Caco-2 (cell line): ENCODE results near the gene MDN1. TPM values are rescaled to one million over a fixed set of nuclear protein-coding genes. Genes with fewer than 3 reads are reported as not detected.

Source experiments
- BruUV-seq: library from RNA; stranded (reverse); fragments of 400-500 nt; replicated peaks from 2 replicates; lab custom pipeline; 2021; lab: Mats Ljungman, UMichigan
- CTCF ChIA-PET: fragments of 300-600 bp; sonication (Branson Sonifier 250); formaldehyde crosslinking; loops from one replicate; lab custom pipeline; 2022; ENCODE audit warnings: antibody characterized with exemption; lab: Charles Lee
- POLR2A ChIA-PET: fragments of 300-600 bp; sonication (Branson Sonifier 250); formaldehyde crosslinking; loops from one replicate; lab custom pipeline; 2022; ENCODE audit warnings: antibody characterized with exemption; lab: Charles Lee
- DNase-seq, 2 experiments: peaks; one replicate each; pipeline versions ENCODE4 v3.0.0 to v3.0.0-alpha.2; 2020 to 2022
- H3K27me3 ChIP-seq: replicated peaks from 2 replicates; pipeline ENCODE4 v1.6.0; 2011; ENCODE audit warnings: low read length; ENCODE audit not compliant: control insufficient read depth, insufficient read depth
- H3K36me3 ChIP-seq: 2 replicates; pipeline ENCODE4 v1.5.1; 2011; ENCODE audit warnings: low read length; ENCODE audit not compliant: control insufficient read depth, insufficient read depth
- H3K4me1 ChIP-seq: fragments of 250-450 bp; sonication (Bioruptor Pico); 2 replicates; pipeline ENCODE4 v1.5.1; 2020; ENCODE audit warnings: mild to moderate bottlenecking
- H3K4me3 ChIP-seq: 2 replicates; pipeline ENCODE4 v1.5.1; 2011; ENCODE audit warnings: low read depth, mild to moderate bottlenecking, control low read depth, low read length
- H3K9me3 ChIP-seq: fragments of 250-450 bp; sonication (Bioruptor Pico); 2 replicates; pipeline ENCODE4 v1.5.1; 2020; ENCODE audit warnings: mild to moderate bottlenecking, moderate library complexity
- H3K27ac Mint-ChIP-seq: one replicate; pipeline ENCODE4 v1.8.0; 2022; ENCODE audit warnings: mixed read lengths; ENCODE audit not compliant: unreplicated experiment
- H3K27me3 Mint-ChIP-seq: one replicate; pipeline ENCODE4 v1.8.0; 2022; ENCODE audit warnings: mixed read lengths; ENCODE audit not compliant: insufficient read depth, unreplicated experiment
- H3K36me3 Mint-ChIP-seq: one replicate; pipeline ENCODE4 v1.8.0; 2022; ENCODE audit warnings: mild to moderate bottlenecking, mixed read lengths; ENCODE audit not compliant: insufficient read depth, unreplicated experiment
- H3K4me1 Mint-ChIP-seq: one replicate; pipeline ENCODE4 v1.8.0; 2022; ENCODE audit warnings: low read depth, mixed read lengths; ENCODE audit not compliant: unreplicated experiment
- H3K4me3 Mint-ChIP-seq: one replicate; pipeline ENCODE4 v1.8.0; 2022; ENCODE audit warnings: mild to moderate bottlenecking, moderate library complexity, mixed read lengths; ENCODE audit not compliant: unreplicated experiment
- H3K9me3 Mint-ChIP-seq: one replicate; pipeline ENCODE4 v1.8.0; 2022; ENCODE audit warnings: mixed read lengths; ENCODE audit not compliant: unreplicated experiment
- CTCF ChIP-seq, 2 experiments: fragments of 200-600 bp in 1 of 2; IDR thresholded peaks; 1 replicate in 1 of 2; 2 replicates in 1 of 2; pipeline versions ENCODE4 v1.5.1 to v1.8.0; 2011 to 2022; ENCODE audit warnings: antibody characterized with exemption in 1 of 2, control low read depth in 1 of 2, inconsistent platforms in 1 of 2, low read depth in 1 of 2, low read length in 1 of 2, mild to moderate bottlenecking in 1 of 2, moderate library complexity in 1 of 2; ENCODE audit not compliant: insufficient read depth in 1 of 2, severe bottlenecking in 1 of 2, unreplicated experiment in 1 of 2
- intact Hi-C: fragments of 100-400 bp; cut with micrococcal nuclease; formaldehyde crosslinking; loops from one replicate; pipeline ENCODE4 v1.10.0; 2022; ENCODE audit not compliant: unreplicated experiment
- total RNA-seq: library from RNA; stranded (reverse); gene quantifications from 2 replicates; pipeline ENCODE4 v1.2.3, GENCODE V29; 2022

Gene MDN1
- total RNA-seq, 1 experiment from 2014 or later, result 49.0 TPM

GRCh38 chr6:89618026-89618425, 201.6 kb downstream of the MDN1 start:
- no peak overlapping the region for H3K4me3 ChIP-seq
- no peak for TF ChIP-seq CTCF (IDR thresholded peaks at IDR 0.05; ENCODE audit: insufficient read depth in 1 of 2, low read depth in 1 of 2, low read length in 1 of 2, severe bottlenecking in 1 of 2, unreplicated experiment in 1 of 2)
- DNase-seq, result no peak
- H3K27ac Mint-ChIP-seq, result no peak overlapping the region
- H3K27me3 Mint-ChIP-seq, result no peaks in the 10 kb centered on the region
- intact Hi-C loops, result no loop called here
- BruUV-seq, result no TSS peak
- H3K4me1 Mint-ChIP-seq, result no peaks in the 10 kb centered on the region
- no peaks in the 10 kb centered on the region for H3K4me1 ChIP-seq
- no peaks in the 10 kb centered on the region for H3K9me3 ChIP-seq
- CTCF ChIA-PET, result interaction anchor here (0.6 kb wide), 1 partner anchor 50 kb away, joined by 3 read pairs; no protein-coding TSS in a partner anchor
- no peaks in the 10 kb centered on the region for H3K9me3 Mint-ChIP-seq
- H3K4me3 Mint-ChIP-seq, result no peak overlapping the region
- POLR2A ChIA-PET, result no interaction called here
- no peaks in the 10 kb centered on the region for H3K36me3 ChIP-seq
- peaks cover 5% of the 10 kb centered on the region for H3K36me3 Mint-ChIP-seq
- H3K27me3 ChIP-seq, result no peaks in the 10 kb centered on the region

- H3K27me3 ChIP-seq, result no peaks in the 10 kb centered on the region
- CTCF ChIA-PET, result no interaction called here
- no TSS peak for BruUV-seq
- POLR2A ChIA-PET, result no interaction called here
- no peaks in the 10 kb centered on the region for H3K4me1 Mint-ChIP-seq
- no peak overlapping the region for H3K4me3 Mint-ChIP-seq
- H3K36me3 ChIP-seq, result no peaks in the 10 kb centered on the region
- no peak overlapping the region for H3K4me3 ChIP-seq
- H3K9me3 Mint-ChIP-seq, result no peaks in the 10 kb centered on the region
- no peaks in the 10 kb centered on the region for H3K9me3 ChIP-seq
- DNase-seq, result no peak
- no peak overlapping the region for H3K27ac Mint-ChIP-seq
- TF ChIP-seq CTCF (IDR thresholded peaks at IDR 0.05; ENCODE audit: insufficient read depth in 1 of 2, low read depth in 1 of 2, low read length in 1 of 2, severe bottlenecking in 1 of 2, unreplicated experiment in 1 of 2), result no peak
- intact Hi-C loops, result no loop called here
- peaks cover 5% of the 10 kb centered on the region for H3K36me3 Mint-ChIP-seq
- no peaks in the 10 kb centered on the region for H3K4me1 ChIP-seq
- no peaks in the 10 kb centered on the region for H3K27me3 Mint-ChIP-seq
Observed at GRCh38 chr6:89616531-89616930, 203.1 kb downstream of the MDN1 start.

- POLR2A ChIA-PET, result no interaction called here
- no peak overlapping the region for H3K4me3 Mint-ChIP-seq
- H3K36me3 ChIP-seq, result no peaks in the 10 kb centered on the region
Observed at GRCh38 chr6:89615882-89616281, 203.7 kb downstream of the MDN1 start.

More at GRCh38 chr6:89615882-89616281, 203.7 kb downstream of the MDN1 start:
- H3K4me3 ChIP-seq, result no peak overlapping the region
- Mint-ChIP-seq H3K36me3 (peaks cover 5% of the 10 kb centered on the region), H3K27me3 (no peaks in the 10 kb centered on the region), H3K27ac (no peak overlapping the region), H3K9me3 (no peaks in the 10 kb centered on the region), H3K4me1 (no peaks in the 10 kb centered on the region)
- H3K27me3 ChIP-seq, result no peaks in the 10 kb centered on the region
- CTCF ChIA-PET, result no interaction called here
- BruUV-seq, result no TSS peak
- intact Hi-C loops, result no loop called here
- no peaks in the 10 kb centered on the region for H3K9me3 ChIP-seq
- no peak for TF ChIP-seq CTCF (IDR thresholded peaks at IDR 0.05; ENCODE audit: insufficient read depth in 1 of 2, low read depth in 1 of 2, low read length in 1 of 2, severe bottlenecking in 1 of 2, unreplicated experiment in 1 of 2)
- H3K4me1 ChIP-seq, result no peaks in the 10 kb centered on the region
- no peak for DNase-seq
